Neutrophil (primary cell): ENCODE results near the gene LAP3.

Experiments
- H3K27ac ChIP-seq: fragments of 200-600 bp; sonication (generic); 2 replicates; pipeline ENCODE4 v1.5.1; 2016; ENCODE audit warnings: mild to moderate bottlenecking, moderate library complexity
- H3K27me3 ChIP-seq: fragments of 200-600 bp; sonication (generic); 2 replicates; pipeline ENCODE4 v1.6.0; 2016; ENCODE audit warnings: mild to moderate bottlenecking
- H3K36me3 ChIP-seq: fragments of 200-600 bp; sonication (generic); 2 replicates; pipeline ENCODE4 v1.5.1; 2017
- H3K4me1 ChIP-seq, 2 experiments: fragments of 200-600 bp in 1 of 2; sonication (generic) in 1 of 2; 1 replicate in 1 of 2; 2 replicates in 1 of 2; pipeline versions ENCODE4 v1.5.1 to v1.6.1; 2013 to 2016; ENCODE audit warnings: low read depth in 1 of 2, low read length in 1 of 2, mild to moderate bottlenecking in 1 of 2, moderate library complexity in 1 of 2; ENCODE audit not compliant: control insufficient read depth in 1 of 2, insufficient read depth in 1 of 2
- H3K4me3 ChIP-seq, 2 experiments: fragments of 200-600 bp in 1 of 2; sonication (generic) in 1 of 2; 1 replicate in 1 of 2; 2 replicates in 1 of 2; pipeline ENCODE4 v1.5.1; 2013 to 2016; ENCODE audit warnings: low read depth in 1 of 2, low read length in 1 of 2, mild to moderate bottlenecking in 1 of 2, moderate library complexity in 1 of 2
- H3K9me3 ChIP-seq: fragments of 200-600 bp; sonication (generic); 2 replicates; pipeline ENCODE4 v1.5.1; 2016
- TF ChIP-seq, protein P1 (sequence below): fragments of 200-600 bp; sonication (generic); IDR thresholded peaks from 2 replicates; pipeline ENCODE4 v1.5.1; 2016; ENCODE audit warnings: antibody characterized with exemption

The LAP3 gene

DNA sequence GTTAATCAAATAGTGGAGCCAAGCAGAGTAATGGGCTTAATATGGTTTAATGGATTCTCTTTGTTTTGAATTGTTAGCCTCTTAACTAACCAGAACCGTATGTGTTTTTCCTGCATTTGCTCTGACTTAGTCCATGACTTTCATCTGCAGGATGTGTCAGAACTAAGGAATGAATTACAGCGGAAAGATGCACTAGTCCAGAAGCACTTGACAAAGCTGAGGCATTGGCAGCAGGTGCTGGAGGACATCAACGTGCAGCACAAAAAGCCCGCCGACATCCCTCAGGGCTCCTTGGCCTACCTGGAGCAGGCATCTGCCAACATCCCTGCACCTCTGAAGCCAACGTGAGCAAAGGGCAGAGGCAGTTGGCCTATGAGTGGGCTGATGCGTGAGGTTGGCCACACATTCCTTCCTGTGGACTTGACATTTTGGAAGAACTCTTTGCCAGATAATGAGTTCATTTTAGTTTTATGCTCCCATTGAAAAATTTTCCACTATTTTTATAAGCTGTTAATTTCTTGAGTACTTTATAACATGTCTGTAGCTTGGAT lies 46.5 kb downstream of the LAP3 start:
- Histone ChIP-seq H3K27ac (no peak overlapping the region), H3K4me3 (no peak overlapping the region), H3K9me3 (no peaks in the 10 kb centered on the region), H3K36me3 (peaks cover 100% of the 10 kb centered on the region), H3K4me1 (no peaks in the 10 kb centered on the region), H3K27me3 (no peaks in the 10 kb centered on the region)
- TF ChIP-seq, protein P1, sequence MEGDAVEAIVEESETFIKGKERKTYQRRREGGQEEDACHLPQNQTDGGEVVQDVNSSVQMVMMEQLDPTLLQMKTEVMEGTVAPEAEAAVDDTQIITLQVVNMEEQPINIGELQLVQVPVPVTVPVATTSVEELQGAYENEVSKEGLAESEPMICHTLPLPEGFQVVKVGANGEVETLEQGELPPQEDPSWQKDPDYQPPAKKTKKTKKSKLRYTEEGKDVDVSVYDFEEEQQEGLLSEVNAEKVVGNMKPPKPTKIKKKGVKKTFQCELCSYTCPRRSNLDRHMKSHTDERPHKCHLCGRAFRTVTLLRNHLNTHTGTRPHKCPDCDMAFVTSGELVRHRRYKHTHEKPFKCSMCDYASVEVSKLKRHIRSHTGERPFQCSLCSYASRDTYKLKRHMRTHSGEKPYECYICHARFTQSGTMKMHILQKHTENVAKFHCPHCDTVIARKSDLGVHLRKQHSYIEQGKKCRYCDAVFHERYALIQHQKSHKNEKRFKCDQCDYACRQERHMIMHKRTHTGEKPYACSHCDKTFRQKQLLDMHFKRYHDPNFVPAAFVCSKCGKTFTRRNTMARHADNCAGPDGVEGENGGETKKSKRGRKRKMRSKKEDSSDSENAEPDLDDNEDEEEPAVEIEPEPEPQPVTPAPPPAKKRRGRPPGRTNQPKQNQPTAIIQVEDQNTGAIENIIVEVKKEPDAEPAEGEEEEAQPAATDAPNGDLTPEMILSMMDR: no peak

DNA sequence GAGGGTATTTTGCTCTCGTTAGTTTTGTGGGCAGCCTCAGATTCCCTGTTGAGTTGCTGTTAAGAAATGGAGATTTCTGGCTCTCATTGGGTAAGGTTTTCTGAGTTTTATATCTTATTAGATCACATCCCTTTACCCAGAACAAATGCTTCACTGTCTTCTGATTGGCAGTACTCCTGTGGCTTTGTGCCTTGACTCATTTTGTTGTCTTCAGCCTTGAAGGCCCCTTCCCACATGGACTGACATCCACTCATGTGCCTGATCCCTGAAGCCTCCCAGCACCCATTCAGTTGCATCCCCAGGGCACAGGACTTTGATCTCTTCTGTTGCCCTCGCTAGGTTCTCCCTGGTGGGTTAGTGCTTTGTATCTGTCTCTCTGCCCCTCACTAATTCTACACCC lies 47.8 kb downstream of the LAP3 start:
- peaks cover 100% of the 10 kb centered on the region for H3K36me3 ChIP-seq
- H3K4me3 ChIP-seq: no peak overlapping the region
- no peak overlapping the region for H3K27ac ChIP-seq
- no peaks in the 10 kb centered on the region for H3K27me3 ChIP-seq
- no peaks in the 10 kb centered on the region for H3K9me3 ChIP-seq
- TF ChIP-seq, protein P1: no peak
- H3K4me1 ChIP-seq: no peaks in the 10 kb centered on the region

DNA sequence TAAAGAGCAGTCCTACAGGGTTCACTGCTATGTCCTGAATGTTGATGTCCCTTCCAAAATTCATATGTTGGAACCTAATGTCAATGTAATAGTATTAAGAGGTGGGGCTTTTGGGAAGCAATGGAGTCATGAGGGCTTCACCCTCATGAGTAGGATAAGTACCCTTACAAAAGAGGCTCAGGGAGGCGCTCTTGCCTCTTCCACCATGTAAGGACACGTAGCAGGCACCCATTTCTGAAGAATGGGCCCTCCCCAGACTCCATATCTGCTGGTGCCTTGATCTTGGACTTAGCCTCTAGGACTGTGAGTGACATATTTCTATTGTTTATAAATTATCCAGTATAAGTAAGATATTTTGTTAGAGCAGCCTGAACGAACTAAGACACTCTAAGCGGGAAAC lies 53.2 kb downstream of the LAP3 start:
- Histone ChIP-seq H3K27me3 (no peaks in the 10 kb centered on the region), H3K27ac (no peak overlapping the region)
- TF ChIP-seq, protein P1: no peak

DNA sequence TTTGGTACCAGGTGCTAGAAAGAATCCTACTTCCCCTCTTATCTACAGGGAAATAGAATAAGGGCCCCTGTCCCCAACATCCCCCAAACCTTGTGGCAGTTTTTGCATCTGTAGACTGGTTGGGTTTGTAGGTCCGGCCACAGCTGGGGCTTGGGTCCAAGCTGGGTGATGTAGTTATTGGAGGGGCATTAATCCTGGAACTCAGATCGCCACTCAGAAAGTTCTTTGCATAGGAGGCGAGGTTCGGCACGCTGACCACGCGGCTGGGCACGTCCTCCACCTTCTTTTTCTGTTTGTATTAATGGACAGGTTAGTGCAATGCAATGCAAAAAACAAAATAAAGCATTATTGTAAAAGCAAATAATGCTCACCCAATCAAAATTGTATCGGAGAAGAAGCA lies 56.6 kb downstream of the LAP3 start:
- Histone ChIP-seq H3K27ac (no peak overlapping the region), H3K27me3 (no peaks in the 10 kb centered on the region), H3K4me3 (no peak overlapping the region), H3K9me3 (no peaks in the 10 kb centered on the region), H3K4me1 (no peaks in the 10 kb centered on the region), H3K36me3 (peaks cover 95% of the 10 kb centered on the region)
- TF ChIP-seq, protein P1: no peak

More for the DNA sequence above, 53.2 kb downstream of the LAP3 start:
- H3K36me3 ChIP-seq: peaks cover 100% of the 10 kb centered on the region
- no peaks in the 10 kb centered on the region for H3K4me1 ChIP-seq
- H3K9me3 ChIP-seq: no peaks in the 10 kb centered on the region
- no peak overlapping the region for H3K4me3 ChIP-seq

DNA sequence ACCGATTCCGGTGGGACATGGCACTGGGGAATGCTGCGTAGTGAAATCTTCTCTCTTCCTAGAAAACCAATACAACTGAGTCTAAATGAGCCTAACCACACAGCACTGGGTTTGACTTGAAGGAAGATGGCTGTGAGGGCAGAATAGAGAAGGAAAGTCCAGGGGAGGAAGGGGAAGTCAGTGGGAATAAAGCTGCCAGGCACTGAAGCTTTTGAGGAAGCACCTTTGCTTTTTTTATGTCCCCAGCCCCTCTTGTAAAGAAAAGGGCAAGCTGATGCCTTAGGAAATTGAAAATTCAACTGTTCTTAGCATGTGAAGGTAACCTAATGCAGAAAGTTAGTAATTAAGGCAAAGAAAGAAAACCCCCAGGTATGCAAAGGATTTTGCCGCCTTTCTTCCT lies 58.1 kb downstream of the LAP3 start:
- TF ChIP-seq, protein P1: no peak
- Histone ChIP-seq H3K4me1 (no peaks in the 10 kb centered on the region), H3K27ac (peak overlapping the region; percentile 26), H3K36me3 (peaks cover 89% of the 10 kb centered on the region), H3K9me3 (no peaks in the 10 kb centered on the region), H3K4me3 (no peak overlapping the region), H3K27me3 (no peaks in the 10 kb centered on the region)

DNA sequence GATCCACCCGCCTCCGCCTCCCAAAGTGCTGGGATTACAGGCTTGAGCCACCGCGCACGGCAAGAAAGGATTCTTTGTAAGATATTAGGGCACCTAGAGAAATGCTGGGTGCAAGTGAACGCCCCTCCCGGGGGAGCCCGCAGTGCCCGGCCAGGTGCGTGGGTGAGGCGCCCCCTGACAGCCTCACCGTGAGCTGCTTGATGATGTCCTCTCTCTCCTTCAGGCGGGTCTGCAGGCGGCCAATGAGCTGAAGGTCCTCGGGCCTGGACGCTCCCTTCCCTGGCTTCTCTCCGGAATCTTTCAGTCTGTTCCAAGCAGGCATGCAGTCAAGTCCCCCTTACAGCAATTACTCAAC lies 59.3 kb downstream of the LAP3 start:
- Histone ChIP-seq H3K36me3 (peaks cover 77% of the 10 kb centered on the region), H3K27me3 (no peaks in the 10 kb centered on the region), H3K9me3 (no peaks in the 10 kb centered on the region), H3K4me3 (no peak overlapping the region), H3K27ac (no peak overlapping the region), H3K4me1 (no peaks in the 10 kb centered on the region)
- TF ChIP-seq, protein P1: no peak
